HCT116 (cell line): ENCODE results near the gene SEPHS2. TPM values are rescaled to one million over a fixed set of nuclear protein-coding genes. Genes with fewer than 3 reads are reported as not detected.
"Not testable (repeated sequence)": the region's sequence is repeated elsewhere in the genome, so short reads cannot be mapped to it uniquely, and the experiment has no call there.

ENCODE experiments used
- ATAC-seq: fragments of 200-7000 bp; cut with Tn5 transposase; 2 replicates; pipeline ENCODE4 v1.9.1; 2020; ENCODE audit warnings: mild to moderate bottlenecking, moderate library complexity
- BruUV-seq: library from RNA; stranded (reverse); fragments of 400-500 nt; replicated peaks from 2 replicates; lab custom pipeline; 2021; lab: Mats Ljungman, UMichigan
- CTCF ChIA-PET: fragments of 300-600 bp; sonication (Branson Sonifier 250); formaldehyde crosslinking; loops from one replicate; lab custom pipeline; 2021; ENCODE audit warnings: antibody characterized with exemption; lab: Charles Lee
- POLR2A ChIA-PET: fragments of 300-600, 350-600 bp; sonication (Branson Sonifier 250); formaldehyde crosslinking; loops from one replicate; lab custom pipeline; 2021; ENCODE audit warnings: antibody characterized with exemption; lab: Charles Lee
- RAD21 ChIA-PET, 2 experiments: fragments of 300-600 bp; sonication (Branson Sonifier 250); formaldehyde crosslinking; loops; one replicate each; lab custom pipeline; 2023; ENCODE audit warnings: low total read pairs in 2 of 2; ENCODE audit not compliant: uncharacterized antibody in 2 of 2, unreplicated experiment in 2 of 2, low non-redundant PET in 1 of 2; lab: Charles Lee
- DNase-seq: peaks from one replicate; pipeline ENCODE4 v3.0.0-alpha.2; 2010; ENCODE audit warnings: low read depth, low spot score
- H2AFZ ChIP-seq: fragments of 200-600 bp; shearing (Covaris generic), sonication (generic); 2 replicates; pipeline ENCODE4 v1.6.1; 2017; ENCODE audit warnings: low read depth, mixed run types, mixed read lengths, antibody characterized with exemption, low read length; ENCODE audit not compliant: poor library complexity, severe bottlenecking
- H3K27ac ChIP-seq: 2 replicates; pipeline ENCODE4 v1.5.1; 2012; ENCODE audit warnings: low read depth, low read length
- H3K27me3 ChIP-seq: fragments of 200-600 bp; sonication (generic); 2 replicates; pipeline ENCODE4 v1.6.1; 2016; ENCODE audit warnings: mixed run types, low read length, mixed read lengths; ENCODE audit not compliant: insufficient read depth
- H3K36me3 ChIP-seq, 2 experiments: fragments of 200-500 bp in 1 of 2; fragments of 200-600 bp in 1 of 2; sonication (Bioruptor generic) in 1 of 2; sonication (generic) in 1 of 2; 2 replicates each; pipeline versions ENCODE4 v1.5.1 to v1.6.1; 2014 to 2016; ENCODE audit warnings: low read length in 2 of 2, inconsistent platforms in 1 of 2, mixed read lengths in 1 of 2, mixed run types in 1 of 2; ENCODE audit not compliant: insufficient read depth in 2 of 2, control insufficient read depth in 1 of 2
- H3K4me1 ChIP-seq, 2 experiments: fragments of 200-600 bp in 1 of 2; sonication (generic) in 1 of 2; 2 replicates each; pipeline versions ENCODE4 v1.5.1 to v1.6.1; 2012 to 2017; ENCODE audit warnings: low read length in 2 of 2, inconsistent platforms in 1 of 2, mild to moderate bottlenecking in 1 of 2, mixed read lengths in 1 of 2, mixed run types in 1 of 2, moderate library complexity in 1 of 2; ENCODE audit not compliant: insufficient read depth in 2 of 2, control insufficient read depth in 1 of 2
- H3K4me2 ChIP-seq: fragments of 200-600 bp; sonication (generic); 2 replicates; pipeline ENCODE4 v1.6.1; 2017; ENCODE audit warnings: mixed run types, low read length, mixed read lengths
- H3K4me3 ChIP-seq, 2 experiments: fragments of 200-600 bp in 1 of 2; sonication (generic) in 1 of 2; replicated peaks in 1 of 2; 2 replicates each; pipeline ENCODE4 v1.5.1; 2011 to 2016; ENCODE audit warnings: low read length in 2 of 2, control low read depth in 1 of 2, low read depth in 1 of 2, mild to moderate bottlenecking in 1 of 2, mixed read lengths in 1 of 2, mixed run types in 1 of 2
- H3K79me2 ChIP-seq: fragments of 200-600 bp; sonication (generic); 2 replicates; pipeline ENCODE4 v1.6.1; 2017; ENCODE audit warnings: mild to moderate bottlenecking, mixed run types, low read length, moderate library complexity, mixed read lengths; ENCODE audit not compliant: insufficient read depth
- H3K9ac ChIP-seq: fragments of 200-600 bp; sonication (generic); 2 replicates; pipeline ENCODE4 v1.6.1; 2016; ENCODE audit warnings: low read length, mixed read lengths
- H3K9me2 ChIP-seq: fragments of 200-600 bp; sonication (generic), shearing (Covaris generic); 2 replicates; pipeline ENCODE4 v1.6.1; 2017; ENCODE audit warnings: mixed run types, mild to moderate bottlenecking, moderate library complexity; ENCODE audit not compliant: insufficient read depth
- H3K9me3 ChIP-seq, 2 experiments: fragments of 200-500 bp in 1 of 2; fragments of 200-600 bp in 1 of 2; sonication (Bioruptor generic) in 1 of 2; sonication (generic) in 1 of 2; 2 replicates each; pipeline ENCODE4 v1.6.1; 2014 to 2017; ENCODE audit warnings: low read length in 2 of 2, mixed read lengths in 2 of 2, inconsistent platforms in 1 of 2, low read depth in 1 of 2, mild to moderate bottlenecking in 1 of 2, mixed run types in 1 of 2, moderate library complexity in 1 of 2; ENCODE audit not compliant: control insufficient read depth in 1 of 2, insufficient read depth in 1 of 2
- H4K20me1 ChIP-seq: fragments of 200-600 bp; sonication (generic), shearing (Covaris generic); 2 replicates; pipeline ENCODE4 v1.6.1; 2017; ENCODE audit warnings: mixed run types, mild to moderate bottlenecking, moderate library complexity; ENCODE audit not compliant: insufficient read depth
- SIN3A ChIP-seq: IDR thresholded peaks from 2 replicates; pipeline ENCODE4 v1.6.1; 2012; ENCODE audit warnings: low read depth
- ZNF274 ChIP-seq: fragments of 200-500 bp; sonication (Bioruptor generic); IDR thresholded peaks from 2 replicates; pipeline ENCODE4 v1.6.1; 2014; ENCODE audit warnings: mild to moderate bottlenecking, low read depth, low read length, inconsistent platforms
- intact Hi-C: fragments of 100-400 bp; cut with micrococcal nuclease; formaldehyde crosslinking; loops from 2 replicates; pipeline ENCODE4 v1.10.0; 2022
- total RNA-seq: library from RNA; stranded (reverse); gene quantifications from one replicate; pipeline ENCODE4 v1.2.1, GENCODE V29; 2021; ENCODE audit not compliant: unreplicated experiment
- TF ChIP-seq, protein P1 (sequence below): IDR thresholded peaks from 2 replicates; pipeline ENCODE4 v1.6.1; 2012; ENCODE audit warnings: low read depth
- TF ChIP-seq, protein P2 (sequence below): IDR thresholded peaks from 2 replicates; pipeline ENCODE4 v1.6.1; 2012

The SEPHS2 gene
- total RNA-seq, 1 experiment from 2014 or later = 51.3 TPM

DNA sequence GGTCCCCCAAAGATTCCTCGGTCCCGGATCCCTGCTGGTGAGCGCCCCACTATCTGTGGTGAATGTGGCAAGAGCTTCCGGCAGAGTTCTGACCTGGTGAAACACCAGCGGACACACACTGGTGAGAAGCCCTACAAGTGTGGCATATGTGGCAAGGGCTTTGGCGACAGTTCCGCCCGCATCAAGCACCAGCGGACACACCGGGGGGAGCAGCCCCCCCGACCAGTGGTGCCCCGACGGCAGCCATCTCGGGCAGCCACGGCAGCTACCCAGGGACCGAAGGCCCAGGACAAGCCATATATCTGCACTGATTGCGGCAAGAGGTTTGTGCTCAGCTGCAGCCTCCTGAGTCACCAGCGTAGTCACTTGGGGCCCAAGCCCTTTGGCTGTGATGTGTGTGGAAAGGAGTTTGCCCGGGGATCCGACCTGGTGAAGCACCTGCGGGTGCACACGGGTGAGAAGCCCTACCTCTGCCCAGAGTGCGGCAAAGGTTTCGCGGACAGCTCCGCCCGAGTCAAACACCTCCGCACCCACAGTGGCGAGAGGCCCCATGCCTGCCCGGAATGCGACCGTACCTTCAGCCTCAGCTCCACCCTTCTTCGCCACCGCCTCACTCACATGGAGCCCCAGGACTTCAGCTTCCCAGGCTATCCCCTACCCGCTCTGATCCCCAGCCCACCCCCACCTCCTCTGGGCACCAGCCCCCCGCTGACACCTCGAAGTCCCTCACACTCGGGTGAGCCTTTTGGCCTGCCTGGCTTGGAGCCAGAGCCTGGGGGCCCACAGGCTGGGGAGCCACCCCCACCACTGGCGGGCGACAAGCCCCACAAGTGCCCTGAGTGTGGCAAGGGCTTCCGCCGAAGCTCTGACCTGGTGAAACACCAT lies 47.7 kb downstream of the SEPHS2 start (continued):
- TF ChIP-seq, protein P1, sequence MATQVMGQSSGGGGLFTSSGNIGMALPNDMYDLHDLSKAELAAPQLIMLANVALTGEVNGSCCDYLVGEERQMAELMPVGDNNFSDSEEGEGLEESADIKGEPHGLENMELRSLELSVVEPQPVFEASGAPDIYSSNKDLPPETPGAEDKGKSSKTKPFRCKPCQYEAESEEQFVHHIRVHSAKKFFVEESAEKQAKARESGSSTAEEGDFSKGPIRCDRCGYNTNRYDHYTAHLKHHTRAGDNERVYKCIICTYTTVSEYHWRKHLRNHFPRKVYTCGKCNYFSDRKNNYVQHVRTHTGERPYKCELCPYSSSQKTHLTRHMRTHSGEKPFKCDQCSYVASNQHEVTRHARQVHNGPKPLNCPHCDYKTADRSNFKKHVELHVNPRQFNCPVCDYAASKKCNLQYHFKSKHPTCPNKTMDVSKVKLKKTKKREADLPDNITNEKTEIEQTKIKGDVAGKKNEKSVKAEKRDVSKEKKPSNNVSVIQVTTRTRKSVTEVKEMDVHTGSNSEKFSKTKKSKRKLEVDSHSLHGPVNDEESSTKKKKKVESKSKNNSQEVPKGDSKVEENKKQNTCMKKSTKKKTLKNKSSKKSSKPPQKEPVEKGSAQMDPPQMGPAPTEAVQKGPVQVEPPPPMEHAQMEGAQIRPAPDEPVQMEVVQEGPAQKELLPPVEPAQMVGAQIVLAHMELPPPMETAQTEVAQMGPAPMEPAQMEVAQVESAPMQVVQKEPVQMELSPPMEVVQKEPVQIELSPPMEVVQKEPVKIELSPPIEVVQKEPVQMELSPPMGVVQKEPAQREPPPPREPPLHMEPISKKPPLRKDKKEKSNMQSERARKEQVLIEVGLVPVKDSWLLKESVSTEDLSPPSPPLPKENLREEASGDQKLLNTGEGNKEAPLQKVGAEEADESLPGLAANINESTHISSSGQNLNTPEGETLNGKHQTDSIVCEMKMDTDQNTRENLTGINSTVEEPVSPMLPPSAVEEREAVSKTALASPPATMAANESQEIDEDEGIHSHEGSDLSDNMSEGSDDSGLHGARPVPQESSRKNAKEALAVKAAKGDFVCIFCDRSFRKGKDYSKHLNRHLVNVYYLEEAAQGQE = no peak
- TF ChIP-seq, all 23 proteins: peak for 0

DNA sequence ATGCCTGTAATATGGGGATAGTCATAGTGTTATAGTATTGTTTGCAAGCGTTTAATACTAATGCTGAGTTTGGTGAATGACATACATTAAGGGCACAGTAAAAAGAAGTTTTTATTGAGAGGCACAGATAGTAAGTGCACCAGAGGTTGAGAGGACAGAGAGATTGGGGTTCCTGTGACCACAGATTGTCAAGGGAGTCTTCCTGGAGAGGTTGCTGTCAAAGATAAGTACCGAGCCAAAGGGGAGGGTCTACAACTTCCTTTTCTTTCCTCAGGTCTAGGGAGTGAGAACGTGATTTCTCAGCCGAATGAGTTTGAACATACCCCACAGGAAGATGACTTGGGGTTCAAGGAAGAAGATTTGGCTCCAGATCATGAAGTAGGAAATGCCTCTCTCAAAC lies 48.6 kb downstream of the SEPHS2 start:
- TF ChIP-seq ZNF274 (no peak), SIN3A (no peak)
- TF ChIP-seq, protein P2, sequence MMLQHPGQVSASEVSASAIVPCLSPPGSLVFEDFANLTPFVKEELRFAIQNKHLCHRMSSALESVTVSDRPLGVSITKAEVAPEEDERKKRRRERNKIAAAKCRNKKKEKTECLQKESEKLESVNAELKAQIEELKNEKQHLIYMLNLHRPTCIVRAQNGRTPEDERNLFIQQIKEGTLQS = no peak
- TF ChIP-seq, protein P1 = no peak
- RAD21 ChIA-PET = interaction anchor here in 1 of 2 experiments (0.6 kb wide), 1 partner anchor 21 kb away, joined by 3 read pairs; no protein-coding TSS in a partner anchor
- BruUV-seq = no TSS peak
- CTCF ChIA-PET = interaction anchor here (2.5 kb wide), 1 partner anchor 12 kb away, joined by 19 read pairs; no protein-coding TSS in a partner anchor
- no peak overlapping the region for H3K27ac ChIP-seq
- H4K20me1 ChIP-seq = no peaks in the 10 kb centered on the region
- H3K79me2 ChIP-seq = peaks cover 25% of the 10 kb centered on the region
- peak overlapping the region; percentile 87; the same call in 1 of the 2 replicates for H3K9ac ChIP-seq
- H3K4me2 ChIP-seq = peak overlapping the region; percentile 88
- H3K27me3 ChIP-seq = no peaks in the 10 kb centered on the region
- ATAC-seq (no peak), DNase-seq (no peak)
- H3K36me3 ChIP-seq = peaks cover 2 to 18% of the 10 kb centered on the region in 2 experiments; a peak in 3 of 4 replicates
- H2AFZ ChIP-seq = no peak overlapping the region
- H3K9me2 ChIP-seq = no peaks in the 10 kb centered on the region
- intact Hi-C loops = no loop called here
- peaks cover 37 to 63% of the 10 kb centered on the region in 2 experiments for H3K4me1 ChIP-seq
- peak overlapping the region in 1 of 2 experiments; percentile 96; a peak in 2 of 4 replicates for H3K4me3 ChIP-seq
- POLR2A ChIA-PET = interaction anchor here (1.1 kb wide), 1 partner anchor 10 kb away, joined by 3 read pairs; the partner anchor contains the start of gene ZNF771
- no peaks in the 10 kb centered on the region for H3K9me3 ChIP-seq

DNA sequence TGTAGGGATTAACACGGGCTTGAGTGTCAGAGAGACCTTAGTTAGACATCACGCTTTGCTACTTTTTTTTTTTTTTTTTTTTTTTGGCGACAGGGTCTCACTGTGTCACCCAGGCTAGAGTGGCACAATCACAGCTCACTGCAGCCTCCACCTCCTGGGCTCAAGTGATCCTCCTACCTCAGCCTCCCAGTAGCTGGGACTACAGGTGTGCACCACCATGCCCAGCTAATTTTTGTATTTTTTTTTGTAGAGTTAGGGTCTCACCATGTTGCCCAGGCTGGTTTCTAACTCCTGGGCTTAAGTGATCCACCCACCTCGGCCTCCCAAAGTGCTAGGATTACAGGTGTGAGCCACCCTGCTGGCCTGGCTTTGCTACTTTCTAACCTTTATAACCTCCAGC lies 49.0 kb downstream of the SEPHS2 start:
- H3K9me2 ChIP-seq, H3K27me3 ChIP-seq, intact Hi-C loops, H3K9me3 ChIP-seq, H2AFZ ChIP-seq, ATAC-seq, BruUV-seq, H4K20me1 ChIP-seq, DNase-seq: not testable (repeated sequence)
- peaks cover 25% of the 10 kb centered on the region for H3K79me2 ChIP-seq
- RAD21 ChIA-PET = interaction anchor here in 1 of 2 experiments (0.6 to 1.9 kb wide), 2 partner anchors 22 to 42 kb away, joined by 3 to 4 read pairs; partner anchors contain the start of gene CD2BP2
- H3K4me3 ChIP-seq = peak overlapping the region; percentile 95 to 96
- peak overlapping the region; percentile 87 for H3K9ac ChIP-seq
- peak overlapping the region; percentile 97 for H3K27ac ChIP-seq
- peaks cover 2 to 18% of the 10 kb centered on the region in 2 experiments; a peak in 3 of 4 replicates for H3K36me3 ChIP-seq
- H3K4me1 ChIP-seq = peaks cover 36 to 62% of the 10 kb centered on the region in 2 experiments
- POLR2A ChIA-PET = interaction anchor here (1.5 to 2.1 kb wide), 2 partner anchors 8 to 10 kb away, joined by 3 to 10 read pairs; partner anchors contain the start of gene ZNF771
- CTCF ChIA-PET = interaction anchor here (2.5 kb wide), 1 partner anchor 13 kb away, joined by 19 read pairs; no protein-coding TSS in a partner anchor
- H3K4me2 ChIP-seq = peak overlapping the region; percentile 88
